Gastroesophageal sphincter (tissue), 3 donors: Measurements from ENCODE around the gene ZNF213.

Experiments
- CTCF ChIP-seq, 4 experiments: fragments of 200-600 bp in 2 of 4; fragments of 450-650 bp in 2 of 4; sonication (generic) in 1 of 4; IDR thresholded peaks; one replicate each; pipeline ENCODE4 v1.5.1; 2017 to 2019; ENCODE audit warnings: antibody characterized with exemption in 4 of 4, mild to moderate bottlenecking in 2 of 4, moderate library complexity in 2 of 4
- POLR2AphosphoS5 ChIP-seq: sonication (generic); formaldehyde crosslinking; IDR thresholded peaks from one replicate; pipeline ENCODE4 v1.6.1; 2017; ENCODE audit warnings: antibody characterized with exemption

DNA sequence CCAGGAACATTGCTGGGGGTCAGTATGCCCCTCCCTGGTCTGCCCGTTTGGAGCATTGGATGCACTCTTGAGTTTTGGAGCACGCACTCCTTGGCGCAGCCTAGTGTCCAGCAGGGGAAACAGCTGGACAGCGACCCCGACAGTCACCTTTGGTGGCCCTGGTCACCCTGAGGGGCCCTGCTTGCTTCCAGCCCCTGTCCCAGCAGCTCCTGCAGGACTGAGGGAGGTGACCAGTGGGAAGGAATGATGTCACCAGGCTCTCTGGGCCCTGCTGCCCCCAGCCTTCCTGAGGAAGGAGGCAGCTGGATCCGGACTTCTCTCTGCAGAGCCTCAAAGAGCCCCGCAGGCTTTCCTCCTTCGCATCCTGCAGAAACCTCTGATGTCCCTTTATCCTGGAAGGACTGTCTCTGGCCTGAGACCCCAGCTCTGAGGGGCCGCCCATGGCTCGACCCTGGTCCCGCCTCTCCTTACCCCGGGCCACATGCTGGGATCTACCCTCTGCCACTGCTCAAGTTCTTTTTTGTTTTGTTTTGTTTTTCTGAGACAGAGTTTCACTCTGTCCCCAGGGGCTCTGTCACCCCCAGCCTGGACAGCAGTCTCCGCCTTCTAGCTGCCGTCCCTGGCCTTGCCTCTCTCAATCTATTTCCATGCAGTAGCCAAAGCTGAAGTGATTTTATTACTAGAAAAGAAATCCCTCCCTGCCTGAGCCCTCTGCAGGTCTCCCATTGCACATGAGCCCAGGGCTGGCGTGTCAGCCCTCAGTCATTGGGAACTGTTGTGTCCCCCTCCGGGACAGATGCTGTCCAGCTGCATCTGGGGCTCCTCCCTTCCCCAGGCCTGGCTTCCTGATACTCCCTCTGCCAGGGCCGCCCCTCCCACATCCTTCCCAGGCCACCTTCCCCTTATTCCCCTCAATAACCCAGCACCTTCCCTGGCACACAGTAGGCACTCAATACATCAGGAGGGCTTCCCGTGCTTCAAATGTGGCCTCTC, 47.3 kb upstream of the ZNF213 start:
- TF ChIP-seq POLR2AphosphoS5 (no peak), CTCF (IDR thresholded peaks at IDR 0.05) (no peak)
